B cell (primary cell): Measurements from ENCODE around the gene OTOF. TPM values are rescaled to one million over a fixed set of nuclear protein-coding genes. Genes with fewer than 3 reads are reported as not detected.

Source experiments
- ATAC-seq: fragments of 200-7000 bp; cut with Tn5 transposase; one replicate; pipeline ENCODE4 v1.10.0; 2021; ENCODE audit warnings: low read depth, mild to moderate bottlenecking, moderate number of reproducible peaks, moderate library complexity
- CTCF ChIA-PET: fragments of 350-600 bp; sonication (Branson Sonifier 250); formaldehyde crosslinking; loops from one replicate; lab custom pipeline; 2021; ENCODE audit warnings: antibody characterized with exemption, inconsistent platforms; lab: Charles Lee
- POLR2A ChIA-PET: fragments of 350-600 bp; sonication (Branson Sonifier 250); formaldehyde crosslinking; loops from one replicate; lab custom pipeline; 2021; ENCODE audit warnings: antibody characterized with exemption; lab: Charles Lee
- DNase-seq: peaks from one replicate; pipeline ENCODE4 v3.0.0; 2013
- H2AFZ ChIP-seq: 2 replicates; pipeline ENCODE4 v1.6.1; 2012; ENCODE audit warnings: mild to moderate bottlenecking, low read depth, low read length; ENCODE audit not compliant: insufficient read depth, poor library complexity, severe bottlenecking
- H3K27ac ChIP-seq, 2 donors: 1 replicate in 1 of 2; 2 replicates in 1 of 2; pipeline ENCODE4 v1.5.1; 2012 to 2013; ENCODE audit warnings: low read length in 2 of 2, mild to moderate bottlenecking in 2 of 2, moderate library complexity in 1 of 2
- H3K27me3 ChIP-seq, 4 experiments: fragments of 200-600 bp in 1 of 4; sonication (generic) in 1 of 4; replicated peaks in 1 of 4; 1 replicate in 2 of 4; 2 replicates in 2 of 4; pipeline versions ENCODE4 v1.6.1 to v1.7.0; 2013 to 2016; ENCODE audit warnings: low read length in 3 of 4, mild to moderate bottlenecking in 2 of 4, mixed read lengths in 1 of 4, moderate library complexity in 1 of 4; ENCODE audit not compliant: insufficient read depth in 4 of 4, control insufficient read depth in 3 of 4; ENCODE audit errors: control extremely low read depth in 1 of 4
- H3K36me3 ChIP-seq, 2 experiments: replicated peaks in 1 of 2; 1 replicate in 1 of 2; 2 replicates in 1 of 2; pipeline versions ENCODE4 v1.6.1 to v1.7.1; 2013; ENCODE audit warnings: low read length in 1 of 2; ENCODE audit not compliant: insufficient read depth in 2 of 2, control insufficient read depth in 1 of 2; ENCODE audit errors: control extremely low read depth in 1 of 2, extremely low read depth in 1 of 2
- H3K4me1 ChIP-seq, 2 donors: fragments of 200-600 bp in 1 of 2; sonication (generic) in 1 of 2; 1 replicate in 1 of 2; 2 replicates in 1 of 2; pipeline versions ENCODE4 v1.5.1 to v1.6.1; 2013 to 2017; ENCODE audit warnings: low read length in 2 of 2; ENCODE audit not compliant: control insufficient read depth in 2 of 2, insufficient read depth in 2 of 2
- H3K4me2 ChIP-seq: replicated peaks from 2 replicates; pipeline ENCODE3; 2012; ENCODE audit warnings: mild to moderate bottlenecking, low read depth, low read length; ENCODE audit not compliant: poor library complexity, severe bottlenecking
- H3K4me3 ChIP-seq, 5 experiments: fragments of 200-600 bp in 1 of 5; sonication (generic) in 1 of 5; 1 replicate in 3 of 5; 2 replicates in 2 of 5; pipeline versions ENCODE4 v1.5.1 to v1.7.0; 2011 to 2016; ENCODE audit warnings: low read length in 4 of 5, mild to moderate bottlenecking in 4 of 5, low read depth in 2 of 5, control low read depth in 1 of 5, moderate library complexity in 1 of 5; ENCODE audit not compliant: insufficient read depth in 1 of 5; ENCODE audit errors: control extremely low read depth in 1 of 5, extremely low read depth in 1 of 5
- H3K79me2 ChIP-seq: fragments of 200-600 bp; sonication (generic); one replicate; pipeline ENCODE4 v1.6.0; 2016; ENCODE audit warnings: low read length; ENCODE audit not compliant: control insufficient read depth, insufficient read depth
- H3K9ac ChIP-seq: fragments of 200-600 bp; sonication (generic); 2 replicates; pipeline ENCODE4 v1.6.1; 2017; ENCODE audit warnings: mild to moderate bottlenecking, low read length, moderate library complexity
- H3K9me3 ChIP-seq, 3 donors: one replicate each; pipeline versions ENCODE4 v1.6.1 to v1.7.1; 2013; ENCODE audit warnings: low read length in 2 of 3; ENCODE audit not compliant: control insufficient read depth in 2 of 3, insufficient read depth in 1 of 3; ENCODE audit errors: control extremely low read depth in 1 of 3
- H4K20me1 ChIP-seq: 2 replicates; pipeline ENCODE4 v1.6.0; 2012; ENCODE audit warnings: mild to moderate bottlenecking, low read length; ENCODE audit not compliant: insufficient read depth, control insufficient read depth, poor library complexity, severe bottlenecking
- H3K27ac Mint-ChIP-seq: one replicate; pipeline ENCODE4 v1.8.0; 2021; ENCODE audit warnings: mixed read lengths
- H3K27me3 Mint-ChIP-seq: one replicate; pipeline ENCODE4 v1.8.0; 2021; ENCODE audit warnings: mixed read lengths
- H3K4me1 Mint-ChIP-seq: one replicate; pipeline ENCODE4 v1.8.0; 2021; ENCODE audit warnings: mixed read lengths
- H3K4me3 Mint-ChIP-seq: one replicate; pipeline ENCODE4 v1.8.0; 2021; ENCODE audit warnings: mixed read lengths
- H3K9me3 Mint-ChIP-seq: one replicate; pipeline ENCODE4 v1.8.0; 2022; ENCODE audit warnings: mixed read lengths; ENCODE audit not compliant: insufficient read depth
- CTCF ChIP-seq: fragments of 200-600 bp; IDR thresholded peaks from one replicate; pipeline ENCODE4 v1.8.0; 2022; ENCODE audit warnings: antibody characterized with exemption, mild to moderate bottlenecking
- EZH2 ChIP-seq: IDR thresholded peaks from 2 replicates; pipeline ENCODE4 v1.6.1; 2012; ENCODE audit warnings: borderline replicate concordance, low read depth, mild to moderate bottlenecking, moderate library complexity, low read length; ENCODE audit not compliant: insufficient read depth, poor library complexity, severe bottlenecking
- WGBS: methylation state at CpG from one replicate; pipeline ENCODE4 v1.1.5; 2013; ENCODE audit warnings: missing lambda C conversion rate; ENCODE audit not compliant: insufficient coverage; 5-methylcytosine and 5-hydroxymethylcytosine counted together
- intact Hi-C: fragments of 100-400 bp; cut with micrococcal nuclease; formaldehyde crosslinking; loops from one replicate; pipeline ENCODE4 v1.10.0; 2022
- polyA plus RNA-seq: library from polyadenylated mRNA; depleted of rRNA; stranded (reverse); fragments of >200 nt; gene quantifications from 2 replicates; pipeline ENCODE4 v1.2.3, GENCODE V29; 2012
- total RNA-seq, 2 donors: library from RNA; stranded (reverse); fragments of 120-200 nt in 1 of 2; gene quantifications; 1 replicate in 1 of 2; 2 replicates in 1 of 2; pipeline versions ENCODE4 v1.2.3 to v1.2.4, GENCODE V29; 2013 to 2022

OTOF gene
- total and polyA plus RNA-seq, 2 donors (not counting 1 experiment from before 2014, with no cell fraction given): not detected

GRCh38 chr2:26407526-26407925, 70.4 kb downstream of the OTOF start:
- Histone ChIP-seq H3K4me1 (no peaks in the 10 kb centered on the region), H3K4me3 (no peak overlapping the region), H2AFZ (no peak overlapping the region), H3K4me2 (no peak overlapping the region), H3K9me3 (no peaks in the 10 kb centered on the region), H3K27ac (no peak overlapping the region), H3K27me3 (peaks cover 0 to 3% (median under 1%) of the 10 kb centered on the region in 4 experiments), H4K20me1 (no peaks in the 10 kb centered on the region), H3K79me2 (no peaks in the 10 kb centered on the region), H3K9ac (no peak overlapping the region), H3K36me3 (no peaks in the 10 kb centered on the region)
- H3K9me3 Mint-ChIP-seq: no peaks in the 10 kb centered on the region
- CTCF ChIA-PET: no interaction called here
- H3K27me3 Mint-ChIP-seq: peaks cover 14% of the 10 kb centered on the region
- H3K27ac Mint-ChIP-seq: no peak overlapping the region
- intact Hi-C loops: no loop called here
- no peak for TF ChIP-seq CTCF
- no peak for TF ChIP-seq EZH2
- ATAC-seq: no peak
- DNase-seq: no peak
- peaks cover 9% of the 10 kb centered on the region for H3K4me1 Mint-ChIP-seq
- POLR2A ChIA-PET: no interaction called here
- no peak overlapping the region for H3K4me3 Mint-ChIP-seq
- WGBS: 98% methylated on average over 6 of the region's 9 CpGs

Other genes with a start within 250 kb of the OTOF start
- 96.7 and 104 TPM in 2 replicates for gene HADHA, start 233.5 kb downstream of the OTOF start, total RNA-seq
- gene HADHA, start 233.5 kb downstream of the OTOF start, polyA plus RNA-seq: 28.6 and 29.8 TPM in 2 replicates
- gene HADHB, start 233.2 kb downstream of the OTOF start, total RNA-seq: 64.2 and 70.3 TPM in 2 replicates
- 40.6 and 46.5 TPM in 2 replicates for gene HADHB, start 233.2 kb downstream of the OTOF start, polyA plus RNA-seq
- gene SELENOI, start 132.0 kb downstream of the OTOF start, total RNA-seq: 20.0 and 20.1 TPM in 2 replicates
- gene SELENOI, start 132.0 kb downstream of the OTOF start, polyA plus RNA-seq: 3.4 and 9.3 TPM in 2 replicates
- 0.47 and 0.53 TPM in 2 replicates for gene ADGRF3, start 131.3 kb downstream of the OTOF start, total RNA-seq
- 1.00 and 1.5 TPM in 2 replicates for gene ADGRF3, start 131.3 kb downstream of the OTOF start, polyA plus RNA-seq
- not detected in 2 replicates for gene DRC1, start 76.2 kb downstream of the OTOF start, total RNA-seq
- not detected in 2 replicates for gene DRC1, start 76.2 kb downstream of the OTOF start, polyA plus RNA-seq
- not detected in 2 replicates for gene CIB4, start 163.2 kb upstream of the OTOF start, total RNA-seq
- not detected in 2 replicates for gene CIB4, start 163.2 kb upstream of the OTOF start, polyA plus RNA-seq
- not detected in 2 replicates for gene KCNK3, start 214.6 kb upstream of the OTOF start, total RNA-seq
- not detected in 2 replicates for gene KCNK3, start 214.6 kb upstream of the OTOF start, polyA plus RNA-seq